Activated CD4-positive, alpha-beta T cell treated with anti-CD3 and anti-CD28 coated beads, Interleukin-2, amount 50 U/mL, for 1 hour (primary cell): ENCODE results near the gene C9.
"Not testable (repeated sequence)": the region's sequence is repeated elsewhere in the genome, so short reads cannot be mapped to it uniquely, and the experiment has no call there.

Experiments used
- DNase-seq: peaks from one replicate; pipeline ENCODE4 v3.0.0-alpha.2; 2020

The C9 gene

GRCh38 chr5:39255406-39255805, 108.9 kb downstream of the C9 start:
- no peak for DNase-seq

GRCh38 chr5:39254671-39255070, 109.6 kb downstream of the C9 start:
- no peak for DNase-seq

- DNase-seq, result no peak
These were observed 111.1 kb downstream of the C9 start for GRCh38 chr5:39253196-39253595.

- no peak for DNase-seq
These were observed 114.6 kb downstream of the C9 start for GRCh38 chr5:39249564-39250274.

- no peak for DNase-seq
These were observed 115.2 kb downstream of the C9 start for GRCh38 chr5:39249069-39249468.

GRCh38 chr5:39240750-39241149, 123.5 kb downstream of the C9 start:
- DNase-seq, result no peak

GRCh38 chr5:39238366-39239105, 125.8 kb downstream of the C9 start:
- no peak for DNase-seq

GRCh38 chr5:39236718-39237117, 127.6 kb downstream of the C9 start:
- DNase-seq, result no peak

- DNase-seq, result no peak
These were observed 128.6 kb downstream of the C9 start for GRCh38 chr5:39235648-39236047.

- not testable (repeated sequence) for DNase-seq
These were observed 129.8 kb downstream of the C9 start for GRCh38 chr5:39234494-39234893.
